Measurements from ENCODE around the gene EXOC2. TPM values are rescaled to one million over a fixed set of nuclear protein-coding genes. Genes with fewer than 3 reads are reported as not detected.

The EXOC2 gene
- total RNA-seq, 1 donor from 2014 or later = 39.7 TPM

- no peak for DNase-seq (ENCODE audit: low read depth in 2 of 2)
Measured at GRCh38 chr6:449486-450419, 243.2 kb downstream of the EXOC2 start.

GRCh38 chr6:449057-449430 is 243.9 kb downstream of the EXOC2 start:
- DNase-seq (ENCODE audit: low read depth in 2 of 2) = no peak

- DNase-seq (ENCODE audit: low read depth in 2 of 2) = no peak
Measured at GRCh38 chr6:448296-449056, 244.5 kb downstream of the EXOC2 start.

- DNase-seq (ENCODE audit: low read depth in 2 of 2) = no peak
Measured at GRCh38 chr6:447381-448165, 245.4 kb downstream of the EXOC2 start.

GRCh38 chr6:446418-447366 is 246.2 kb downstream of the EXOC2 start:
- peak; percentile 27 to 49 for DNase-seq (ENCODE audit: low read depth in 2 of 2)

GRCh38 chr6:445571-446417 is 247.1 kb downstream of the EXOC2 start:
- DNase-seq (ENCODE audit: low read depth in 2 of 2) = no peak

- DNase-seq (ENCODE audit: low read depth in 2 of 2) = no peak
Measured at GRCh38 chr6:444653-445275, 248.2 kb downstream of the EXOC2 start.

GRCh38 chr6:443621-444159 is 249.2 kb downstream of the EXOC2 start:
- DNase-seq (ENCODE audit: low read depth in 2 of 2) = no peak

GRCh38 chr6:441126-441920 is 251.6 kb downstream of the EXOC2 start:
- DNase-seq (ENCODE audit: low read depth in 2 of 2) = no peak

- no peak for DNase-seq (ENCODE audit: low read depth in 2 of 2)
Measured at GRCh38 chr6:439641-440167, 253.2 kb downstream of the EXOC2 start.

- no peak for DNase-seq (ENCODE audit: low read depth in 2 of 2)
Measured at GRCh38 chr6:438634-439170, 254.2 kb downstream of the EXOC2 start.

GRCh38 chr6:437037-437392 is 255.9 kb downstream of the EXOC2 start:
- no peak for DNase-seq (ENCODE audit: low read depth in 2 of 2)

GRCh38 chr6:436308-437036 is 256.5 kb downstream of the EXOC2 start:
- DNase-seq (ENCODE audit: low read depth in 2 of 2) = no peak

- no peak for DNase-seq (ENCODE audit: low read depth in 2 of 2)
Measured at GRCh38 chr6:435441-436307, 257.3 kb downstream of the EXOC2 start.

Measured in lung microvascular endothelial cell (primary cell).